ENCODE data around the gene IL1RAP.

The IL1RAP gene

DNA sequence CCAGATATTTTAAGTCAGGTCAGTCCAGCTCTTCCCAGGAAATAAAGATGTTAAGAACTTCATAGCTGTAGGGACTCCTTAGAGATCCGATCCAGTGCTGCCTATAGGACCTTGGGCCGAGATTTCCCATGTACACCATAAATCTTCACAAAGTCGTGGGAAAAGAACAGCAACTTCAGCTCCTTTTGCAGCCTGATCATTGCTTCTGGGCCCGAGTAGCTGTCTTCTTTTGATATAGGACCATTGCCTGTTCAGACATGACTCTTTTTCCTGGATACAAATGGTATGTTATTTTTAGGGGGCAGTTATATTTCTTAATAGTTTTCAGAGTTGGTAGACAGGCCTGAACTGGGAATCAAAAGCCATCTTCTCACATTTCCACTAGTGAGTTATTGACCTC is 20.5 kb downstream of the IL1RAP start:
- no peak overlapping the region for H3K27ac ChIP-seq
- TF ChIP-seq, protein P1, sequence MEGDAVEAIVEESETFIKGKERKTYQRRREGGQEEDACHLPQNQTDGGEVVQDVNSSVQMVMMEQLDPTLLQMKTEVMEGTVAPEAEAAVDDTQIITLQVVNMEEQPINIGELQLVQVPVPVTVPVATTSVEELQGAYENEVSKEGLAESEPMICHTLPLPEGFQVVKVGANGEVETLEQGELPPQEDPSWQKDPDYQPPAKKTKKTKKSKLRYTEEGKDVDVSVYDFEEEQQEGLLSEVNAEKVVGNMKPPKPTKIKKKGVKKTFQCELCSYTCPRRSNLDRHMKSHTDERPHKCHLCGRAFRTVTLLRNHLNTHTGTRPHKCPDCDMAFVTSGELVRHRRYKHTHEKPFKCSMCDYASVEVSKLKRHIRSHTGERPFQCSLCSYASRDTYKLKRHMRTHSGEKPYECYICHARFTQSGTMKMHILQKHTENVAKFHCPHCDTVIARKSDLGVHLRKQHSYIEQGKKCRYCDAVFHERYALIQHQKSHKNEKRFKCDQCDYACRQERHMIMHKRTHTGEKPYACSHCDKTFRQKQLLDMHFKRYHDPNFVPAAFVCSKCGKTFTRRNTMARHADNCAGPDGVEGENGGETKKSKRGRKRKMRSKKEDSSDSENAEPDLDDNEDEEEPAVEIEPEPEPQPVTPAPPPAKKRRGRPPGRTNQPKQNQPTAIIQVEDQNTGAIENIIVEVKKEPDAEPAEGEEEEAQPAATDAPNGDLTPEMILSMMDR (conservative IDR thresholded peaks at IDR 0.05), result no peak

DNA sequence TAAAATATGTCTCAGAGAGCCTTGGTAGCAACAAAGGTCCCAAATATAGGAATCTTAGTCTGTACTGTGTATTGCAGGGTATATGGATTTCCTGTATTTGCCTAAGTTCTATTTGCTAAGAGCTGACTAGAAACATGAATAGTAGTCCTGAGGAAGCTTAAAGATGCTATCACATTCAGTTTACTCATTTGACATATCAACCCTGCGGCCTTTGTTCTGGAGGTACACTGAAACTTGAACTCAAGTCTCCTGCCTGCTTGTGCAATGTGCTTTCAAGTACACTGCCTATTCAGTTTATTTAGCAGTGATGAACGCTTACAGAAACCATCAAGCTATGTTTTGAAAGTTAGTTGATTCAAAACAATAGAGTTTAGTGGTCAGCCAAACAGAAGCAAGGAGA is 21.1 kb downstream of the IL1RAP start:
- TF ChIP-seq ZFX (IDR thresholded peaks at IDR 0.05), result no peak
- TF ChIP-seq, protein P1 (conservative IDR thresholded peaks at IDR 0.05), result no peak
- no peak overlapping the region for H3K27ac ChIP-seq

DNA sequence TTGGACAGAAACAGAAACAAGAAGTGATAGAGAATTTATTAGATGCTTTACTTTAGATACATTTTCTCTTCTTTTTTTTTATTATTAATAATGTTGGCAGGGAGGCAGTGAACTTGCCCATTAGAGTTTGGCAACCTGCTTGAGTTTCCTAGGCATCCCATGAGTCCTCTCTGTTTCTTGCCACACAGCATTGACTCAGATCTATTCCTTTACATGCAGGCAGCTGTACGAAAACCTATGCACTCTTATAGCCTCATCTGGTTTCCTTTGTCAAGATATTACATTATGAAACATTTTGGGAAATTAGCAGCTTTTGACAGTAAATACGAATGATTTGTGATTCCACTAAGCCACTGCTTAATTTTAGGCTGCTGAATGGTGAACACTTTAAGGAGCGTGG is 23.3 kb downstream of the IL1RAP start:
- H3K27ac ChIP-seq, result no peak overlapping the region
- TF ChIP-seq ZFX (IDR thresholded peaks at IDR 0.05), result no peak
- TF ChIP-seq, protein P1 (conservative IDR thresholded peaks at IDR 0.05), result no peak

DNA sequence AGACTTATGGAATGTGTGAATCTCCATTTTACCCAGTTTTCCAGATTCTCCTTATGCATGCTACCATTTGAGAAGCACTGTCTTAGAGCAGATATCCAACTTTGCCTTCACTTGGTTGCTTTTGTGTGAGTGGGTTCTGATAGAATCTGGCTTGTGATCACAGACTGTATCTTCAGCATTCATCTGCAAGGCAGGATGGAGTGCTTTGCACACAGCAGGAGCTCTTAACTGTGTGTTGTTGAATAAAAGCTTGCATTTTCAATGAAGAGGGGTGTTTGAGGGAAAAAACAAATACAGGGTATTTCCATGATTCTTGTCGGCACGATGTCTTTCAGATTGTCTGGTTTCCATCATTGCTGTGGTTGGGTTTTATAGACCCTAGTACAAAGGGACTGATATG is 24.4 kb downstream of the IL1RAP start:
- H3K27ac ChIP-seq, result no peak overlapping the region
- no peak for TF ChIP-seq ZFX (IDR thresholded peaks at IDR 0.05)
- TF ChIP-seq, protein P1 (conservative IDR thresholded peaks at IDR 0.05), result no peak

DNA sequence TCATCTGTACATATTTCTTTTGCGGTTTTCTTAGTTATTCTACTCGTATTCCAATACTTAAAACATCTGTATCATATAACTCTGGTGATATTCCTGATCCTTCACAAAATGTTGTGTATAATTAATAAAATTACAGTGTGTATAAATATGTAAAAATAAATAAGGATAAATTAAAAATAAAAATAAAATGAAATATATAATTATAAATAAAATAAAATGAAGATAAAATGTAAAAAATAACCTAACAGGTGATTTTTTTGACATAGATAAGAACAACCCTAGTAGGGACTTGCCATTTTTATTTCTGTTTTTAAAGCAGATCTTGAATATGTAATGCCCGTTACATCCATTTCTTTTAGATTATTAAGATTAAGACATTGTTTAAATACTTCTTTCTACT is 25.6 kb downstream of the IL1RAP start:
- no peak overlapping the region for H3K27ac ChIP-seq
- TF ChIP-seq, protein P1 (conservative IDR thresholded peaks at IDR 0.05), result no peak
- TF ChIP-seq ZFX (IDR thresholded peaks at IDR 0.05), result no peak

DNA sequence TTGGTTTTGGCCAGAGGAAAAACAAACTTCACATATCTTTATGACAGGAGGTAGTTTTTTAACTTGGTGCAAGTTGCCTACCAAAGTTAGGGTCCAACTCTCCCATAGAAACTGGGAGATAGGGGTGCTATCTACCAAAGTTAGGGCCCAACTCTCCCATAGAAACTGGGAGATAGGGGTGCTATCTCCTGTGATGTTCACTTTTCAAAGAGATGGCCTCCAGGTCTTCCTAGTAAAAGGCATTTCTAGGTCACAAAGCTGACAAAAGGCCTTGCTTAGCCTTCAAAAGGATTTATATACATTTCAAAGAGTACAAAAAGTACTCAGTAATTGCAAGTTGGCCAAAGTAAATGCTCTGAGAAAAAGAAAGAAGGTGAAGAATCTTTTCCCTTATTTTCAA is 27.1 kb downstream of the IL1RAP start:
- TF ChIP-seq, protein P1 (conservative IDR thresholded peaks at IDR 0.05), result no peak
- no peak overlapping the region for H3K27ac ChIP-seq

DNA sequence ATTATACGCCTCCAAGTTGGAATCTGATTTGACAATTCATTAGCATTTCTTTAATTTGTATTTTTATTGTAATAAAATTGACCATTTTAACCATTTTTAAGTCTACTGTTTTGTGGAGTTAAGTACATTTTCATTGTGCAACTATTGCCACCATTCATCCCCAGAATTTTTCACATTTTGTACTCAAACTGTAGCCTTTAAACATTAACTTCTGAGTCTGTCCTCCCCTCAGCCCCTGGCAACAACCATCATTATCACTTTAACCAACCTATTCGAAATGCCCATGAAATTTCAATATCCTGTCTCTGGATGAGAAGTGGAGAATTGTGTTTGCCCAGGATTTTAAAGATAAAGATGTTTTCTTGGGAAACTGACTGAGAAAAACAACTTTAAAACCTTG is 27.7 kb downstream of the IL1RAP start:
- TF ChIP-seq, protein P1 (conservative IDR thresholded peaks at IDR 0.05), result no peak
- TF ChIP-seq ZFX (IDR thresholded peaks at IDR 0.05), result no peak
- H3K27ac ChIP-seq, result no peak overlapping the region

All from C4-2B (cell line).